22Rv1 (cell line): ENCODE results near the gene PECR.

Source experiments
- CTCF ChIP-seq: fragments of 450-650 bp; IDR thresholded peaks from 2 replicates; pipeline ENCODE4 v1.5.1; 2017; ENCODE audit warnings: mild to moderate bottlenecking
- ZFX ChIP-seq: fragments of 450-650 bp; IDR thresholded peaks from 2 replicates; pipeline ENCODE4 v1.6.1; 2017; ENCODE audit warnings: antibody characterized with exemption, borderline replicate concordance

GRCh38 chr2:216069028-216069427 lies 12.6 kb downstream of the PECR start:
- TF ChIP-seq CTCF, result no peak
- no peak for TF ChIP-seq ZFX
